Esophagus muscularis mucosa (tissue), 4 donors: ENCODE results near the gene ARNT2.

Experiments
- EP300 ChIP-seq: sonication (generic); formaldehyde crosslinking; IDR thresholded peaks from one replicate; pipeline ENCODE4 v1.6.1; 2017; ENCODE audit warnings: antibody characterized with exemption
- POLR2A ChIP-seq: fragments of 450-650 bp; IDR thresholded peaks from one replicate; pipeline ENCODE4 v1.6.1; 2017; ENCODE audit warnings: antibody characterized with exemption, moderate library complexity, mild to moderate bottlenecking, low read depth
- POLR2AphosphoS5 ChIP-seq, 2 donors: sonication (generic); formaldehyde crosslinking; IDR thresholded peaks; one replicate each; pipeline ENCODE4 v1.6.1; 2017; ENCODE audit warnings: antibody characterized with exemption in 2 of 2
- TF ChIP-seq, protein P1 (sequence below), 3 experiments: fragments of 200-600 bp in 2 of 3; fragments of 450-650 bp in 1 of 3; sonication (generic) in 2 of 3; IDR thresholded peaks; one replicate each; pipeline ENCODE4 v1.5.1; 2017 to 2019; ENCODE audit warnings: antibody characterized with exemption in 3 of 3, mild to moderate bottlenecking in 2 of 3, moderate library complexity in 1 of 3

DNA sequence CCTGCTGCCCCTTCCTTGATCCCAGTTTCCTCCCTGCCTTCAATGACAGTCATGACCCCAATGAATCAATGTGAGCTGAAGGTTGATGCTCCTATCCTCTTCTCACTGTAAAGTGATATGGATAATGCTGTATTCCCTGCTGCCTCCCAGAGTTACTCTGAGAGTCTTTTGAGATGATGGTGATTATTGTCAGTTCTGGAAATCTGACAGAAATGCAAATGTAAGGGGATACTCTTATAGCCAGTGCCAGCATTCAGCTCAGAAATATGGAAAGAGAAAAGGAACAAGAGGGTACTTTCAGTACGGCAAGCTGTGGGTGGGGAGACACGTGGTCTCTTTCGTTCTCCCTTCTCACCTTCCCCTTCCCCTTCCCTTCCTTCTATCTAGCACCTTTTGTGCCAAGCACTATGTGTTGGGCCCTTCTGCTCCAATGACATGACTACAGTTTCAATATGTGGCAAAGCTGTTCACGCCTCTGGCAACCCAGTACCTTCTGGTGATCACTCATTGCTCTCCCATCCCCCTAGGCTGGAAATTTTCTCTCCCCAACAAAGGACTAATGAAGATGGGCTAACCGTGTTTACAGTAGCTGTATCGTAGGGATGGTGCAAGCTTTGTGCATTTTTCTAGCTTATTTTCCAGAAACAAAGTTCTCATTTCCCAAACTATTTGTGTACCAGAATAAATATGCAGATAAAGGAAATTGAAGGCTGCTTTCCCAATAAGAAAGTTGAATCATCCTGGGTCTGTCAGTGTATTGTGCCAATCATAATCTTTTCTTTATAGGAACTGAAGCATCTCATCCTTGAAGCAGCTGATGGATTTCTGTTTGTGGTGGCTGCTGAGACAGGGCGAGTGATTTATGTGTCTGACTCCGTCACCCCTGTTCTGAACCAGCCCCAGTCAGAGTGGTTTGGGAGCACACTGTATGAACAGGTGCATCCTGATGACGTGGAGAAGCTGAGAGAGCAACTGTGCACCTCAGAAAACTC lies 70.3 kb downstream of the ARNT2 start:
- TF ChIP-seq, protein P1, sequence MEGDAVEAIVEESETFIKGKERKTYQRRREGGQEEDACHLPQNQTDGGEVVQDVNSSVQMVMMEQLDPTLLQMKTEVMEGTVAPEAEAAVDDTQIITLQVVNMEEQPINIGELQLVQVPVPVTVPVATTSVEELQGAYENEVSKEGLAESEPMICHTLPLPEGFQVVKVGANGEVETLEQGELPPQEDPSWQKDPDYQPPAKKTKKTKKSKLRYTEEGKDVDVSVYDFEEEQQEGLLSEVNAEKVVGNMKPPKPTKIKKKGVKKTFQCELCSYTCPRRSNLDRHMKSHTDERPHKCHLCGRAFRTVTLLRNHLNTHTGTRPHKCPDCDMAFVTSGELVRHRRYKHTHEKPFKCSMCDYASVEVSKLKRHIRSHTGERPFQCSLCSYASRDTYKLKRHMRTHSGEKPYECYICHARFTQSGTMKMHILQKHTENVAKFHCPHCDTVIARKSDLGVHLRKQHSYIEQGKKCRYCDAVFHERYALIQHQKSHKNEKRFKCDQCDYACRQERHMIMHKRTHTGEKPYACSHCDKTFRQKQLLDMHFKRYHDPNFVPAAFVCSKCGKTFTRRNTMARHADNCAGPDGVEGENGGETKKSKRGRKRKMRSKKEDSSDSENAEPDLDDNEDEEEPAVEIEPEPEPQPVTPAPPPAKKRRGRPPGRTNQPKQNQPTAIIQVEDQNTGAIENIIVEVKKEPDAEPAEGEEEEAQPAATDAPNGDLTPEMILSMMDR (IDR thresholded peaks at IDR 0.05), result no peak
- TF ChIP-seq EP300, result no peak
- no peak for TF ChIP-seq POLR2A
- no peak for TF ChIP-seq POLR2AphosphoS5 (IDR thresholded peaks at IDR 0.05)
